Measurements from ENCODE around the gene VAT1. TPM values are rescaled to one million over a fixed set of nuclear protein-coding genes. Genes with fewer than 3 reads are reported as not detected.

The VAT1 gene
- total RNA-seq, 1 experiment from 2014 or later, result 262 TPM

- H2AFZ ChIP-seq (ENCODE audit: low read length), result peak within 1 kb of the TSS; percentile 6
Measured at GRCh38 chr17:42980274-42980765, 41.9 kb downstream of the VAT1 start, which contains the start of gene RUNDC1. RUNDC1 (plus strand) TSS chr17:42980565; CDS start chr17:42980577, 12 bp downstream.

More at GRCh38 chr17:42980274-42980765, 41.9 kb downstream of the VAT1 start, which contains the start of gene RUNDC1:
- peak within 1 kb of the TSS; percentile 60 for H3K18ac ChIP-seq (ENCODE audit: insufficient read length, low read depth, low read length)
- no peaks in the 10 kb centered on the region for H3K27me3 ChIP-seq (ENCODE audit: insufficient read depth, low read length)
- Mint-ChIP-seq H3K4me3 (peak within 1 kb of the TSS; percentile 95 to 100), H3K27me3 (ENCODE audit: low read depth) (no peaks in the 10 kb centered on the region), H3K27ac (peak within 1 kb of the TSS; percentile 67 to 99 (median 97)), H3K36me3 (ENCODE audit: insufficient read depth in 1 of 3, low read depth in 3 of 3) (peaks cover 0 to 20% (median 4%) of the 10 kb centered on the region in 3 experiments; a peak in 5 of 7 replicates), H3K9me3 (no peaks in the 10 kb centered on the region; a peak in 2 of 5 replicates), H3K4me1 (peaks cover 17 to 23% of the 10 kb centered on the region in 2 experiments)
- H4K5ac ChIP-seq (ENCODE audit: insufficient read length, low read depth, low read length), result no peak within 1 kb of the TSS
- no peak within 1 kb of the TSS for H2BK120ac ChIP-seq (ENCODE audit: low read depth, low read length, poor library complexity, severe bottlenecking)
- no peak within 1 kb of the TSS for H2BK15ac ChIP-seq (ENCODE audit: low read depth, low read length)
- no peak within 1 kb of the TSS for H2BK12ac ChIP-seq (ENCODE audit: insufficient read length, low read depth, low read length)
- peak; percentile 95 for DNase-seq
- H3K9me3 ChIP-seq (ENCODE audit: control insufficient read depth, low read depth, low read length), result no peaks in the 10 kb centered on the region
- H3K4me2 ChIP-seq (ENCODE audit: insufficient read depth, insufficient read length, low read length), result peak within 1 kb of the TSS; percentile 85
- no peak within 1 kb of the TSS for H2BK5ac ChIP-seq (ENCODE audit: insufficient read length, low read length)
- H4K8ac ChIP-seq (replicated peaks; ENCODE audit: insufficient read length, low read depth, low read length), result no peak within 1 kb of the TSS
- H4K91ac ChIP-seq (ENCODE audit: insufficient read length, low read depth, low read length), result no peak within 1 kb of the TSS
- no peak for TF ChIP-seq CTCF (conservative IDR thresholded peaks at IDR 0.05)
- H3K14ac ChIP-seq (ENCODE audit: insufficient read depth, low read length), result peak within 1 kb of the TSS; percentile 34; the same call in 1 of the 2 replicates
- H4K20me1 ChIP-seq (ENCODE audit: control insufficient read depth, insufficient read depth, insufficient read length), result peaks cover 2% of the 10 kb centered on the region
- no peak within 1 kb of the TSS for H3K4ac ChIP-seq (ENCODE audit: low read depth, low read length)
- no peaks in the 10 kb centered on the region for H3K79me1 ChIP-seq (ENCODE audit: insufficient read depth, low read depth, low read length, poor library complexity, severe bottlenecking)
- H3K79me2 ChIP-seq (ENCODE audit: insufficient read depth, low read length), result peaks cover 4% of the 10 kb centered on the region; the same call in 1 of the 2 replicates
- no peak within 1 kb of the TSS for H3T11ph ChIP-seq (ENCODE audit: low read length)
- no peak within 1 kb of the TSS for H2AK5ac ChIP-seq (ENCODE audit: insufficient read length, low read length)
- WGBS (ENCODE audit: extremely low coverage, insufficient read length, low lambda C conversion rate), result no CpG with 5 or more reads among the region's 39 CpGs
- H3K9ac ChIP-seq (ENCODE audit: extremely low read depth, insufficient read length, low read length), result peak within 1 kb of the TSS; percentile 13
- no peak within 1 kb of the TSS for H2BK20ac ChIP-seq (ENCODE audit: low read depth, low read length, poor library complexity, severe bottlenecking)
- peaks cover 2% of the 10 kb centered on the region; the same call in 1 of the 2 replicates for H3K4me1 ChIP-seq (ENCODE audit: insufficient read depth, low read length)
- H3K23ac ChIP-seq (ENCODE audit: insufficient read length, low read depth, low read length), result no peak within 1 kb of the TSS
- H3K27ac ChIP-seq (ENCODE audit: insufficient read length, low read depth, low read length), result no peak within 1 kb of the TSS
- peaks cover 12% of the 10 kb centered on the region for H3K23me2 ChIP-seq (ENCODE audit: insufficient read length, low read depth, low read length, poor library complexity, severe bottlenecking)
- no peak within 1 kb of the TSS for H3K56ac ChIP-seq (ENCODE audit: insufficient read length, low read depth, low read length)

All from H9 (cell line).